ENCODE data around the gene NACC2. TPM values are rescaled to one million over a fixed set of nuclear protein-coding genes. Genes with fewer than 3 reads are reported as not detected.

Gene NACC2
- total and polyA plus RNA-seq, 9 of the 15 experiments (the other 6 are each of a cell fraction or from before 2014, with no cell fraction given), result 0.70 to 25.1 (median 5.6) TPM

GRCh38 chr9:136021171-136021871 is 73.8 kb downstream of the NACC2 start:
- WGBS (ENCODE audit: insufficient coverage, low coverage, missing lambda C conversion rate), result 83% methylated on average over 25 of the region's 25 CpGs
- Histone ChIP-seq H2AFZ (ENCODE audit: low read depth, low read length) (no peak overlapping the region), H3K27me3 (ENCODE audit: control insufficient read depth in 2 of 2, insufficient read depth in 2 of 2, low read length in 2 of 2) (no peaks in the 10 kb centered on the region), H3K27ac (ENCODE audit: extremely low read depth, low read depth, low read length) (no peak overlapping the region), H3K4me2 (ENCODE audit: insufficient read depth, low read length) (no peak overlapping the region), H4K20me1 (replicated peaks; ENCODE audit: control insufficient read depth, insufficient read depth, low read length) (0 out of 2 replicates have a peak, but pooled peaks cover 4% of the 10 kb centered on the region), H3K79me2 (ENCODE audit: control insufficient read depth, insufficient read depth, low read length) (peaks cover 33% of the 10 kb centered on the region), H3K4me1 (replicated peaks in 1 of 2; ENCODE audit: control insufficient read depth in 2 of 2, insufficient read depth in 2 of 2, low read length in 2 of 2) (peaks cover 0 to 46% of the 10 kb centered on the region in 2 experiments; a peak in 2 of 5 replicates), H3K9me1 (ENCODE audit: control insufficient read depth, insufficient read depth, low read length) (peaks cover 3% of the 10 kb centered on the region), H3K4me3 (no peak overlapping the region), H3K36me3 (ENCODE audit: control insufficient read depth, insufficient read depth, low read length) (peaks cover 19% of the 10 kb centered on the region; the same call in 2 of the 3 replicates), H3K9ac (ENCODE audit: insufficient read depth in 1 of 2, low read depth in 2 of 2, low read length in 2 of 2) (no peak overlapping the region), H3K9me3 (replicated peaks; ENCODE audit: control insufficient read depth, insufficient read depth, low read depth, low read length) (no peaks in the 10 kb centered on the region)
- ATAC-seq (no peak), FAIRE-seq (no peak), DNase-seq (ENCODE audit: extremely low read depth in 1 of 4, low spot score in 3 of 4) (no peak)
- POLR2A ChIA-PET, result interaction anchor here (0.6 kb wide), 1 partner anchor 606 kb away, joined by 3 read pairs; no protein-coding TSS in a partner anchor
- TF ChIP-seq ZNF184 (CRISPR knock-in tag; IDR thresholded peaks at IDR 0.05), result peak; percentile 74; the same call in 1 of the 2 replicates
- TF ChIP-seq KHSRP (IDR thresholded peaks at IDR 0.05), result no peak
- TF ChIP-seq, protein P1, sequence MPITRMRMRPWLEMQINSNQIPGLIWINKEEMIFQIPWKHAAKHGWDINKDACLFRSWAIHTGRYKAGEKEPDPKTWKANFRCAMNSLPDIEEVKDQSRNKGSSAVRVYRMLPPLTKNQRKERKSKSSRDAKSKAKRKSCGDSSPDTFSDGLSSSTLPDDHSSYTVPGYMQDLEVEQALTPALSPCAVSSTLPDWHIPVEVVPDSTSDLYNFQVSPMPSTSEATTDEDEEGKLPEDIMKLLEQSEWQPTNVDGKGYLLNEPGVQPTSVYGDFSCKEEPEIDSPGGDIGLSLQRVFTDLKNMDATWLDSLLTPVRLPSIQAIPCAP (CRISPR knock-in tag; IDR thresholded peaks at IDR 0.05; ENCODE audit: borderline replicate concordance), result no peak
- no TSS peak for BruUV-seq (replicated peaks)
- intact Hi-C loops (cut with micrococcal nuclease) (no loop called here), in situ Hi-C loops (cut with MboI) (loop anchor here (5.0 kb wide), 1 partner anchor 41 kb away; no protein-coding TSS in a partner anchor)
- CTCF ChIA-PET (ENCODE audit: low intra/inter-chr PET ratio), result no interaction called here

DNA sequence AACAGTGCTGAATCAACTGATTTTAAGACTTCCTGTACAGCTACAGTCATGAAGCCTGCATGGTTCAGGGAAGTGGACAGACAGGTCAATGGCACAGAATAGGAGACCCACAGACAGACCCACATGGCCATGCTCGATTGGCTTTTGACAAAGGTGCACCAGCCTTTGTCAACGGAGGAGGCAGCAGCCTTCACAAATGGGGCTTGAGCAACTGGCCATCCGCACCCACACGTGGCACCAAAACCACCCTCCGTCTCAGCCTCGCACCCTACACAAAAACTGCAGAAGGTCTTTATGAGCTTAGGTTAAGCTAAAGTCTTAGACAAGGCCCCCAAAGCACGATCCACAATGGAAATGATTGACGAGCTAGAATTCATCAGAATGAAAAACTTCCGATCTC is 74.4 kb downstream of the NACC2 start:
- ATAC-seq, result no peak
- Histone ChIP-seq H3K4me1 (replicated peaks in 1 of 2; ENCODE audit: control insufficient read depth in 2 of 2, insufficient read depth in 2 of 2, low read length in 2 of 2) (peaks cover 0 to 49% of the 10 kb centered on the region in 2 experiments; a peak in 2 of 5 replicates), H3K36me3 (ENCODE audit: control insufficient read depth, insufficient read depth, low read length) (peaks cover 24% of the 10 kb centered on the region; the same call in 2 of the 3 replicates), H4K20me1 (replicated peaks; ENCODE audit: control insufficient read depth, insufficient read depth, low read length) (0 out of 2 replicates have a peak, but pooled peaks cover 4% of the 10 kb centered on the region), H3K4me3 (no peak overlapping the region), H3K9ac (ENCODE audit: insufficient read depth in 1 of 2, low read depth in 2 of 2, low read length in 2 of 2) (no peak overlapping the region), H3K9me1 (ENCODE audit: control insufficient read depth, insufficient read depth, low read length) (peaks cover 3% of the 10 kb centered on the region), H3K79me2 (ENCODE audit: control insufficient read depth, insufficient read depth, low read length) (peaks cover 35% of the 10 kb centered on the region), H3K9me3 (replicated peaks; ENCODE audit: control insufficient read depth, insufficient read depth, low read depth, low read length) (no peaks in the 10 kb centered on the region), H2AFZ (ENCODE audit: low read depth, low read length) (no peak overlapping the region), H3K27me3 (ENCODE audit: control insufficient read depth in 2 of 2, insufficient read depth in 2 of 2, low read length in 2 of 2) (no peaks in the 10 kb centered on the region), H3K4me2 (ENCODE audit: insufficient read depth, low read length) (no peak overlapping the region), H3K27ac (ENCODE audit: extremely low read depth, low read depth, low read length) (no peak overlapping the region)
- POLR2A ChIA-PET, result interaction anchor here (0.6 kb wide), 1 partner anchor 605 kb away, joined by 3 read pairs; no protein-coding TSS in a partner anchor
- DNase-seq (ENCODE audit: extremely low read depth in 1 of 4, low spot score in 3 of 4), result no peak
- intact Hi-C loops (cut with micrococcal nuclease), result no loop called here
- no TSS peak for BruUV-seq (replicated peaks)
- peak; percentile 59 for FAIRE-seq
- CTCF ChIA-PET (ENCODE audit: low intra/inter-chr PET ratio), result no interaction called here
- in situ Hi-C loops (cut with MboI), result loop anchor here (5.0 kb wide), 1 partner anchor 42 kb away; no protein-coding TSS in a partner anchor
- TF ChIP-seq, protein P2, sequence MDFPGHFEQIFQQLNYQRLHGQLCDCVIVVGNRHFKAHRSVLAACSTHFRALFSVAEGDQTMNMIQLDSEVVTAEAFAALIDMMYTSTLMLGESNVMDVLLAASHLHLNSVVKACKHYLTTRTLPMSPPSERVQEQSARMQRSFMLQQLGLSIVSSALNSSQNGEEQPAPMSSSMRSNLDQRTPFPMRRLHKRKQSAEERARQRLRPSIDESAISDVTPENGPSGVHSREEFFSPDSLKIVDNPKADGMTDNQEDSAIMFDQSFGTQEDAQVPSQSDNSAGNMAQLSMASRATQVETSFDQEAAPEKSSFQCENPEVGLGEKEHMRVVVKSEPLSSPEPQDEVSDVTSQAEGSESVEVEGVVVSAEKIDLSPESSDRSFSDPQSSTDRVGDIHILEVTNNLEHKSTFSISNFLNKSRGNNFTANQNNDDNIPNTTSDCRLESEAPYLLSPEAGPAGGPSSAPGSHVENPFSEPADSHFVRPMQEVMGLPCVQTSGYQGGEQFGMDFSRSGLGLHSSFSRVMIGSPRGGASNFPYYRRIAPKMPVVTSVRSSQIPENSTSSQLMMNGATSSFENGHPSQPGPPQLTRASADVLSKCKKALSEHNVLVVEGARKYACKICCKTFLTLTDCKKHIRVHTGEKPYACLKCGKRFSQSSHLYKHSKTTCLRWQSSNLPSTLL (IDR thresholded peaks at IDR 0.05), result no peak
- TF ChIP-seq ZNF316 (IDR thresholded peaks at IDR 0.05), result peak; percentile 8; the same call in 1 of the 2 replicates
- TF ChIP-seq, protein P3, sequence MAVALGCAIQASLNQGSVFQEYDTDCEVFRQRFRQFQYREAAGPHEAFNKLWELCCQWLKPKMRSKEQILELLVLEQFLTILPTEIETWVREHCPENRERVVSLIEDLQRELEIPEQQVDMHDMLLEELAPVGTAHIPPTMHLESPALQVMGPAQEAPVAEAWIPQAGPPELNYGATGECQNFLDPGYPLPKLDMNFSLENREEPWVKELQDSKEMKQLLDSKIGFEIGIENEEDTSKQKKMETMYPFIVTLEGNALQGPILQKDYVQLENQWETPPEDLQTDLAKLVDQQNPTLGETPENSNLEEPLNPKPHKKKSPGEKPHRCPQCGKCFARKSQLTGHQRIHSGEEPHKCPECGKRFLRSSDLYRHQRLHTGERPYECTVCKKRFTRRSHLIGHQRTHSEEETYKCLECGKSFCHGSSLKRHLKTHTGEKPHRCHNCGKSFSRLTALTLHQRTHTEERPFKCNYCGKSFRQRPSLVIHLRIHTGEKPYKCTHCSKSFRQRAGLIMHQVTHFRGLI (CRISPR knock-in tag; IDR thresholded peaks at IDR 0.05), result no peak
- WGBS (ENCODE audit: insufficient coverage, low coverage, missing lambda C conversion rate), result 81% methylated on average over 9 of the region's 9 CpGs

All from K562 (cell line).